H54 (cell line): Measurements from ENCODE around the gene POLD4.

ENCODE experiments used
- DNase-seq: peaks from one replicate; pipeline ENCODE4 v3.0.0; 2011; ENCODE audit warnings: low spot score, mixed read lengths; ENCODE audit not compliant: insufficient read length
- FAIRE-seq: peaks from 3 replicates; lab custom pipeline; 2011; peaks lifted over from hg19 to GRCh38; lab: Jason Lieb, UNC
- POLR2A ChIP-seq: IDR thresholded peaks from 2 replicates; pipeline ENCODE4 v1.6.1; 2011; ENCODE audit warnings: low read depth, mild to moderate bottlenecking, low read length

The POLD4 gene

GRCh38 chr11:67379061-67380058, 26.0 kb upstream of the POLD4 start:
- peak; percentile 57 for TF ChIP-seq POLR2A
- FAIRE-seq, result no peak
- DNase-seq, result peak; percentile 83

- FAIRE-seq (no peak), DNase-seq (no peak)
- no peak for TF ChIP-seq POLR2A
Measured at GRCh38 chr11:67378544-67378943, 25.2 kb upstream of the POLD4 start.

GRCh38 chr11:67376873-67377808, 23.8 kb upstream of the POLD4 start:
- no peak for DNase-seq
- no peak for FAIRE-seq
- TF ChIP-seq POLR2A, result no peak

GRCh38 chr11:67376063-67376820, 22.9 kb upstream of the POLD4 start:
- TF ChIP-seq POLR2A, result no peak
- no peak for FAIRE-seq
- DNase-seq, result no peak

- FAIRE-seq (no peak), DNase-seq (no peak)
- 0 out of 2 replicates have a peak, but pooled peaks have one; percentile 13 for TF ChIP-seq POLR2A
Measured at GRCh38 chr11:67375320-67376055, 22.1 kb upstream of the POLD4 start.

- FAIRE-seq, result no peak
- TF ChIP-seq POLR2A, result peak; percentile 24
- no peak for DNase-seq
Measured at GRCh38 chr11:67374571-67375281, 21.4 kb upstream of the POLD4 start.

- peak; percentile 53 for TF ChIP-seq POLR2A
- peak; percentile 90 for DNase-seq
- peak; percentile 64 for FAIRE-seq
Measured at GRCh38 chr11:67373648-67374570, 20.6 kb upstream of the POLD4 start.

GRCh38 chr11:67372993-67373647, 19.8 kb upstream of the POLD4 start, which contains the start of gene CLCF1:
CLCF1 (minus strand) TSS chr11:67373598; CDS start chr11:67373539, 59 bp downstream.
- no peak for DNase-seq
- TF ChIP-seq POLR2A, result peak; percentile 30; the same call in 1 of the 2 replicates
- FAIRE-seq, result no peak

GRCh38 chr11:67372321-67372992, 19.1 kb upstream of the POLD4 start:
- FAIRE-seq (no peak), DNase-seq (no peak)

GRCh38 chr11:67371911-67372320, 18.6 kb upstream of the POLD4 start:
- DNase-seq (no peak), FAIRE-seq (no peak)
- TF ChIP-seq POLR2A, result no peak

More at GRCh38 chr11:67372321-67372992, 19.1 kb upstream of the POLD4 start:
- peak; percentile 54 for TF ChIP-seq POLR2A
